AG20443 (cell line): ENCODE measurements around the gene OST4.
A peak's percentile ranks its signal among the peaks of the same experiment; 100 is the strongest.

Experiments used
- DNase-seq: peaks from one replicate; pipeline ENCODE4 v3.0.0; 2012; ENCODE audit warnings: low spot score, mixed read lengths

The OST4 gene

DNA sequence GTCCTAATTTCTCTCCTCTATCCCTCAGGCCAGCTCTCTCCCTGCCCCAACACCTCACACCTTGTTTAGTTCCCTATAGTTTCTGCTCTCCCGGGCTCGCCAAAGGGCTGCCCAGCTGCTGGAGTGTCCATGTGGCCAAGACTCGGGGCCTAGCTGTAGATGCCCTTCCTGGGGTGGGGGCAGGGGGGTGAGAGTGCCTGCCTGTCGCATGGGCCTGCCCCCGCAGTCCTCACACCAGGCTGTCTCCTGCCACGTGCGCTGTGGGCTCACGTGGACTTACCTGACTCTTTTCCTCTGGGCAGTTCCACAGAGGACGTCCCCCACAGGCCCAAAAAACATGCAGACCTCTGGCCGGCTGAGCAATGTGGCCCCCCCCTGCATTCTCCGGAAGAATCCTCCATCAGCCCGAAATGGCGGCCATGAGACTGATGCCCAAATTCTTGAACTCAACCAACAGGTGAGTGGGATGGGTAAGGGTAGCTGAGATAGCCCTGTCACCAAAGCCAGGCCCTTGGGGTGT is 46.1 kb downstream of the OST4 start:
- no peak for DNase-seq

DNA sequence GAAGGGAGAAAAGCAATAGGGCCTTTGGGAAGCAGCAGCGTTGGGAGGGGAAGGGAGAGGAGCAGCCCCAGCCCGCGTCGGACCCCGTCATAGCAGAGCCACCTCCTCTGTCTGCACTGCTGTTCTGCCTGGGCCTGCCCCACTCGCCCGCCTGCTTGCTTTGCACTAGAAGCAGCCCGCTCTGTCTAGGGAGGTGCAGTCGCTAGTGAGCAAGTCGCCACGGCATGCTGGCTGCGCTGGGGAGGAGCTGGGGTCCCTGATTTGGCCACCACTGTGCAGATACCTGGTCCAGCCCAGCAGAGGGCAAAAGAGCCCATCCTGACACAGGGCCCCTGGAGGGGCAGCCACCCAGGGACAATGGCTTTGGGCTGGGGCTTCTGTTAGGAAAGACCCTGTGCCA is 46.6 kb downstream of the OST4 start:
- no peak for DNase-seq

GRCh38 chr2:27024188-27024587 is 47.3 kb downstream of the OST4 start:
- DNase-seq, result no peak

DNA sequence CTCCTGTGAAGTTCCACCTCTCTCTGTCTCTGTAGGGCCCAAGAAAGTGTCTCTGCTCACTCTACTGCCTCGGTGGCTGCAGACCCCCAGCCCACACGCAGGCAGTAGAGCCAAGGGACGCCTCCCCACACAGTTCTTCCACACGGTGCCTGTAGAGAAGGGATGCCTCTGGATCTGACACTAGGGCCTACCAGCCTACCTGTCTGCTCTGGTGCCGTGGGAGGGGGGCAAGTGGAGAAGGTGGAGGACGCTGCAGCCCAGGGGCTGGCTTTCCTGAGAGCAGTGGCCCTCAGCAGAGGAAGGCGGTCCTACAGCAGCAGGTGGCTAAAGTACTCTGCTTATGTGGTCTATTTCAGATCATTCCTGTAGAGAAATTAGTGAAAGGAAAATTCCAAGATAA is 47.7 kb downstream of the OST4 start:
- no peak for DNase-seq

DNA sequence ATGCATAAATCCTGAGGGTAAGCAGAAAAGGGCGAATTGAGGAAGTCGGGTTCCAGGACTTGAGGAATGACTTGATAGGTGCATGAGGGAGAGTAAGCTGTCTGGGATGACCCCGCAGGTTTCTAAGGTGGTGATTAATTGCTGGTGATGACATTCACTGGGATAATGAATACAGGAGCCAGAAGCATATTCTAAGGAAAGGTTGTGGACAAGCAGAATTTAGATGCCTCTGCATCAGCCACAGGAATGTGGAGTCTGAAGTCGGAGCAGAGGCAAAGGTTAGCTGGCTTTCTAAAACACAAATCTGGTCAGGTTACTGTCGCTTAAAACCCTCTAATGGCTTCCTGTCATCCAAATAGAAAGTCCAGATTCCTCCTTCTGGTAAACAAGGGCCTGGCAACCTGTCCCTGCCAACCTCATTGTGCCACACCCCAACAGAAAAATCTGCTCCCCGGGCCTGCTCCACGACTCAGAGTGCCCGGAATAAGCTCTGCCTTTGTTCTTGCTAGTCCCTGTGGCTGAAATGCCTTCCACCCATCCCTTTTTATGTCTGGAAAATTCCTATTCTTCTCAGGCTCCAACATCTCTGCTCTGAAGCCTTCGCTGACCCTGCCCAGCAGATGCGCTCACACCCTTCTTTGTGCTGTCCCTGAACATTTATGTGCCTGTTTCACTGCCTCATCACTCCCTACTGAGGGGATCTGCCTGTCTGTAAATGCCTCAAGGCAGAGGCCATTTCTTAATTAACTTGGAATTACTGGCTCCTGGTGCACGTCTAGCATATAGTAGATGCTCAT is 50.0 kb downstream of the OST4 start:
- DNase-seq, result peak; percentile 56
